ENCODE results near the gene CCDC33.

DNA sequence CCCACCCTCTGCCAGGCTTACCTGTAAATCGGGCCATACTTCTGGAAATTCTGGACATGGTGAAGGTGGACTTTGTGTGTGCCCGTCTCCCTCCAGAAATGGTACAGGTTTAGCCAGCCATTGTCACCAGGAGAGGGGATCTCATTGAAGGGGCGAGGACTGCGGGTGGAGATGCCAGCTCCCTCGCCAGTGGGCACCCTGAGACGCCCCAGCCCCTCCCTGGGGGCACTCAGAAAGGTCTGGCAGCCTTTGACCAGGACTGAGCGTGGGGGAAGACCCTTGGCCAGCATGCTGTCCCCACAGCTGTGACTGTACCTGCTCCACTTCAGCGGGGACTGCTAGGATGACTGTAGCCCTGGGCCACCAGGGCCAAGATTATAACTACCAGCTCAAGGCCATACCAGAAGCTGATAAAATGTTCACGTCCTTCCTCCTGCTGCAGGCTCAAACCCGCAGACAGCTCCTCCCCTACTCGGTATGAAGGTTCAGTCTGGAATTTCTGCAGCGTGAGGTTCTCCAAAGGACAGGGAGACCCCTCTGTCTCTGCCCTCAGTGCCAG is 131.2 kb downstream of the CCDC33 start, which contains the start of gene CYP11A1:
- TF ChIP-seq GLIS3 (CRISPR knock-in tag; IDR thresholded peaks at IDR 0.05) (no peak), OSR1 (CRISPR knock-in tag; IDR thresholded peaks at IDR 0.05) (no peak)

All from SK-N-SH treated with all-trans-retinoic acid at 6 μM for 48 hours (cell line).